ENCODE measurements around the gene WWTR1. TPM values are rescaled to one million over a fixed set of nuclear protein-coding genes. Genes with fewer than 3 reads are reported as not detected.

WWTR1 gene
- total RNA-seq, 6 donors from 2014 or later: 77.5 to 119 (median 107) TPM

GRCh38 chr3:149643482-149643798, 14.4 kb downstream of the WWTR1 start:
- TF ChIP-seq POLR2AphosphoS5 (IDR thresholded peaks at IDR 0.05): no peak
- TF ChIP-seq POLR2A (IDR thresholded peaks at IDR 0.05): no peak
- TF ChIP-seq EP300 (IDR thresholded peaks at IDR 0.05): no peak
- no peak for TF ChIP-seq CTCF (IDR thresholded peaks at IDR 0.05)
- H3K36me3 ChIP-seq: peaks cover 0 to 11% (median 0%) of the 10 kb centered on the region in 4 donors
- DNase-seq: no peak
- no peak for ATAC-seq (ENCODE audit: low FRiP score in 2 of 2)
- no peak overlapping the region for H3K4me3 ChIP-seq
- no peaks in the 10 kb centered on the region for H3K9me3 ChIP-seq
- H3K27me3 ChIP-seq: no peaks in the 10 kb centered on the region
- 77 to 80% methylated on average over 4 of the region's 4 CpGs for WGBS, 2 donors
- peaks cover 23 to 49% (median 35%) of the 10 kb centered on the region in 4 donors for H3K4me1 ChIP-seq
- no peak overlapping the region for H3K27ac ChIP-seq

GRCh38 chr3:149640976-149641728, 16.7 kb downstream of the WWTR1 start:
- Histone ChIP-seq H3K27me3 (no peaks in the 10 kb centered on the region), H3K27ac (peak overlapping the region in 3 of 4 donors; percentile 16 to 57 (median 49)), H3K36me3 (peaks cover 0 to 9% (median 0%) of the 10 kb centered on the region in 4 donors), H3K4me1 (peaks cover 21 to 39% (median 30%) of the 10 kb centered on the region in 4 donors), H3K4me3 (no peak overlapping the region), H3K9me3 (no peaks in the 10 kb centered on the region)
- no peak for DNase-seq
- 46 to 55% methylated on average over 7 of the region's 7 CpGs for WGBS, 2 donors
- TF ChIP-seq CTCF (IDR thresholded peaks at IDR 0.05): no peak
- TF ChIP-seq POLR2AphosphoS5 (IDR thresholded peaks at IDR 0.05): no peak
- peak in 1 of 4 donors; percentile 12 for TF ChIP-seq EP300 (IDR thresholded peaks at IDR 0.05)
- no peak for TF ChIP-seq POLR2A (IDR thresholded peaks at IDR 0.05)
- ATAC-seq (ENCODE audit: low FRiP score in 2 of 2): peak in 1 of 2 donors; percentile 8

- 87 to 89% methylated on average over 2 of the region's 2 CpGs for WGBS, 2 donors
- Histone ChIP-seq H3K9me3 (no peaks in the 10 kb centered on the region), H3K36me3 (no peaks in the 10 kb centered on the region), H3K4me3 (peak overlapping the region in 2 of 4 donors; percentile 9 to 11), H3K27me3 (no peaks in the 10 kb centered on the region), H3K27ac (peak overlapping the region in 2 of 4 donors; percentile 4 to 13), H3K4me1 (peaks cover 16 to 38% (median 31%) of the 10 kb centered on the region in 4 donors)
- no peak for DNase-seq
- TF ChIP-seq POLR2A (IDR thresholded peaks at IDR 0.05) (no peak), CTCF (IDR thresholded peaks at IDR 0.05) (no peak), POLR2AphosphoS5 (IDR thresholded peaks at IDR 0.05) (no peak), EP300 (IDR thresholded peaks at IDR 0.05) (no peak)
- peak in 1 of 2 donors; percentile 19 for ATAC-seq (ENCODE audit: low FRiP score in 2 of 2)
Observed at GRCh38 chr3:149639093-149639486, 18.7 kb downstream of the WWTR1 start.

DNA sequence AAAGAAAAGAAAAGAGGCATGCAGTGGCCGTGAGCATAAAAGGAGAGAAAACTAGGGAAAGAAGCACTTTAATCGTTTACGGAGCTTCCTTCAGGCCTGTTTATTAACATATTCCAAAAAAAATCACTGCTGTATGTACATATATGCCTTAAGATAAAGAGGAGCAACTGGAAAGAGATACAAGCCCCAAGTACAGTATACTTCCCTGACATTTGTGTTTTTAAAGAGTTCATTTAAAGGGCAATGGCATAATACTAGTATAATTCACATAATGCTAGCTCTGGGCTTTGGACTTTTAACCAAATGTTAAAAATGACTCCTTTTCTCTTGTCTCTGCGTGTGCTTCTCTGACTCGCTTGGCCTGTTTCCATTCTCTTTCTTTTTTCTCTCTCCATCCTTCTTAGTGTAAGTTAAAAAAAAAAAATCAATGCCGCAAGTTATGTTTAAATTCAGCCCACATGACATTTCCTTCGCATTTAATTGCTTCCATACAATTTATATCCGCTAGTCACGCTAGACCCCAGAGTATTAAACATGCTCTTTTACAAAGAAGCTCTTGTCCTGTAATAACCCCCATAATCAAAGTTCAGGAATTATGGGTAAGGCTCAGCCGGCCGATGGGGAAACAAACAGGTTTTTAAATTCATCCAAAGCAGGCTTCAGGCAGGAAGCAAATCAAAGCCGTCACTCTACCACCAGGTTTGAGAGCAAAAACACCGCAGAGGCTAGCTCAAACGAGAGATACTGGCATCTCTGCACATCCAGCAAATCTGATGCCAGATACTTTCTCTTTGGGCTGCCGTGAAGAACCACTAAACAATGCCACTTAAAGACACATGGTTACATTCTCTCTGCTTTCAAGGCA, 19.4 kb downstream of the WWTR1 start:
- Histone ChIP-seq H3K9me3 (no peaks in the 10 kb centered on the region), H3K4me3 (peak overlapping the region in 2 of 4 donors; percentile 9 to 11), H3K4me1 (peaks cover 14 to 37% (median 26%) of the 10 kb centered on the region in 4 donors), H3K27ac (peak overlapping the region in 2 of 4 donors; percentile 4 to 13), H3K36me3 (no peaks in the 10 kb centered on the region), H3K27me3 (no peaks in the 10 kb centered on the region)
- DNase-seq (no peak), ATAC-seq (ENCODE audit: low FRiP score in 2 of 2) (peak in 1 of 2 donors; percentile 47)
- 48 to 50% methylated on average over 15 of the region's 15 CpGs for WGBS, 2 donors
- TF ChIP-seq POLR2AphosphoS5 (IDR thresholded peaks at IDR 0.05) (no peak), CTCF (IDR thresholded peaks at IDR 0.05) (no peak), EP300 (IDR thresholded peaks at IDR 0.05) (no peak), POLR2A (IDR thresholded peaks at IDR 0.05) (no peak)

Data from upper lobe of left lung (tissue), 6 donors.